ENCODE results near the gene DCTPP1.

- TF ChIP-seq CTCF (IDR thresholded peaks at IDR 0.05) (peak in 2 of 3 experiments; percentile 8 to 27), POLR2A (IDR thresholded peaks at IDR 0.05) (peak in 1 of 2 donors; percentile 20)
Observed at GRCh38 chr16:30395155-30395991, 34.5 kb downstream of the DCTPP1 start, which contains the start of gene ZNF48.

Data from vagina (tissue), 2 donors.